CD4-positive, alpha-beta T cell treated with Interleukin-10 for 1 hour (primary cell): ENCODE data around the gene NPPC.
A peak's percentile ranks its signal among the peaks of the same experiment; 100 is the strongest.

ENCODE experiments used
- DNase-seq: peaks from one replicate; pipeline ENCODE4 v3.0.0-alpha.2; 2020

NPPC gene

DNA sequence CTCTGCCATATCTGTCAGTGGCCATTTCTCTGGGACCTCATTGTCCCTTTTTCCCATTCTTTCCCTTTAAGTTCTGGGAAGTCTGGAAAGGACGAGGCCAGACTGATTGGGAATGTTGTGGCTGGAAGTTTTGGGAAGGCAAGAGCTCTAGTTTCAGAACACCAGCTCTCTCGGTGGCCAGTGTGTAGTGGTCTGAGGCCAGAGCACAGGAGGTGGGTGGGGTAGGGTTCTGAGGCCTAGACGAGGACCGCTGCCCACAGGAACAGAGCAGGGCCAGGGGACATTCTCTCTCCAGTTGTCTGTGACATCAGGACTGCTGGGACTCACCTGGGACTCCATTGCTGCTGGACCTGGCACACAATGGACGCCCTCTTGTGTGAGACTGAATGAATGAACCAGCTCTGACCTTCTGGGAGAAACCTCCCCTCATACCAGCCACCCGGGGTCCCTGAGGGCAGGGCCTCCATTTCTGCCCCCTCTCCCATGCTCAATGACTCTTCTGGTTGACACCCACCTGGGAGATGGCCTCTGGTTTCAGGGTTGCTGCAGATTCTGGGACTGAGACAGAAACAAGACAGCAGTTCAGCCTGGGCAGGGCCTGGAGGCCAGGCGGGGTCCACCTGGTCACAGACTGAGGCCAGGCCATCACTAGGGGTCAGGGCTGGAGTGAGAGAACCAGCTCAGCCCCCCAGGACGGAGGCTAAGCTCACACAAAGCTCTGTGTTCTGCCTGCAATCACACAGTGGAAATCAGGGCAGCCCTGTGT lies 8.4 kb upstream of the NPPC start:
- DNase-seq: no peak

DNA sequence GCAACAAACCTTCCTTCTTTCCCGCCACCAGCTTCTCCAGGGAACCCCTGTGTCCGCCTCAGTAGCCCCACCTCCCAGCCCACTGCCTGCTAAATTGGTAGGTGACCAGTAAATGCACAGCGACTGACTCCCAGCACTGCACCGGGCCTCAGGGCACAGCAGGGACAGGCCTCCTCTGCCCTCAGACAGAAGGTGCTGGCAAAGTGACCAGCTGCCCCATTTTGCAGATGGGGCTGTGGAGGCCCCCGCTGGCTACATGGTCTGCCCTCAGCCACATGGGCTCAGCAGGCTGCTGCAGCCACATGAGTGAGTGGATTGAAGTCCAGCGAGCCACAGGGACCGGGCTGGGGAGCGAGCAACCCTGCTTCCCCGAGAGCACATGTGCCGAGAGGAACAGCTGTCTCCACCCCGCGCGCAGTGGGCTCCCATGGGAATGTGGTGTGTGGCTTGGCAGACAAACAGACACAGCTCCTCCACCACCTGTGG lies 7.8 kb upstream of the NPPC start:
- no peak for DNase-seq

DNA sequence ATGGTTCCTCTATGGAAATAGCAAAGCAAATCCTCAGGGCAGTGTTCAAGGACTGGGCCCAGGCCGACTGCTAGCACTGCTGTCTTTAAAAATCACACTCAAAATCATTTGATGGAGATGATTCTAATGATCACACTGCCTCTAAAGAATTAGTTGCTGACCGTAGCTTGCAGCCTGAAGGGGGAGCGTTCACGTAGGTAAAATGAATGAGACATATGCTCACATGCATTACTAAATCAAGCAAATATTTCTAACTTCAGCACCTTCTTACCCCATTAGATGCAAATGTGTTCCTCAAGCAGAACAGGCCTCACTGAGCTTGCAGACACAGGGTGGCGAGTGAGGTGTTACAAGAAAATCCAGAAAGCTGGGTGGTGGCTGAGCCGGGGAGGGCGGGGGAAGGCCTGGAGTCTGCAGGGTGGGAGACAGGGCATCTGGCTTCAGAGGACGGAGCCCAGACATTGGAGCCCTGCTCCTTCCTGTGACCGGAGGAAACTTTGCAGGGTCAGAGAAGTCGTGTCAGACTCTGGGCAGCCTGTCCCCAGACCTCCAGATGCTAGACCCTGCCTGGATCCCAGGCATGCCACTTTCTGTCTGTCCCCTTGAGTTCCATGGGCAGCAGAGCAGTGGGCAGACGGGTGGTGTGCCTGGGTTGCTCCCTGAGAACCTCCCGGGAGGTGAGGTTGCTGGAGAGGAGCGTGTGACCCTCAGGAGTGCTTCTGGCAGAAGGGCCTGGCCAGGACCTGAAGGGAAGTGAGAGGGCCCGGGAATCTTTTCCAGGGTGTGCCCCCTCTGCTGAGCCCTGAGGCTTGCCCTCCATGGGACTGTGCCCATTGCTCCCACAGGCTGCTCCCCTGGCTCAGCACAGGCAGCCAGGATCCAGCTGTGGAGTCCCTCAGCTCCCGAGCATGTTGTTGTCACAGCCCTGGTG lies 7.1 kb upstream of the NPPC start:
- DNase-seq: no peak

DNA sequence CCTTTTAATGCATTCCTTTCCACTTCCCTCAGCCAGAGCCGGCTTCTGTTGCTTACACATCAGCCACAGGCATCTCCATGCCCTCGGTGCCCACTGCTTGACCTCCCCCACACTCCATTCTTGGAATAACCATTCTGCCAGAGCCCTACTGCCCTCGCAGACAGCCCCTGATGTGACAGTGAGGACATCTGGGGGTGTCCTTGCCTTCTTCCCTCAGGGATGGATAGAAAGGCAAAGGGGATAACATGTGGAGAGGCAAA lies 6.4 kb upstream of the NPPC start:
- DNase-seq: no peak

DNA sequence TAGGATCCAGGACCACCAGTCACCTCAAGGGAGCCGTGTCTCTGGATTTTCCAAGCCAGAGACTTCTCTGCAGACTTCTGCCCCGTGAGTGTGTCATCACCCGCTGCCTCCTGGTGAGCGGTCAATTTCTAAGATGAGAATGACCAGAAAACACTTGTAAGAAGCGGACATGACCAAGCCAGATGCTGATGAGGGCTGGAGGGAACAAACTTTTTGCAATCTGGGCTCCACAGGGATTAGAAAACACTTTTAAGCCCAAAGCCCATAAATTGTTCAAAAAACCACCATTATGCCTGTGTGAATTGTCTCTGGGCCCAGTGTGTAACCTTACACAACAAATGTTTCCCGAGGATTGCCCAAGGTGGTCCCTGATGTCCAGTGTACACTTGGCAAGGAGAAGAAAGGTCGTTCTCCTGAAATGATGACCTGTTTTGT lies 5.3 kb upstream of the NPPC start:
- DNase-seq: no peak

DNA sequence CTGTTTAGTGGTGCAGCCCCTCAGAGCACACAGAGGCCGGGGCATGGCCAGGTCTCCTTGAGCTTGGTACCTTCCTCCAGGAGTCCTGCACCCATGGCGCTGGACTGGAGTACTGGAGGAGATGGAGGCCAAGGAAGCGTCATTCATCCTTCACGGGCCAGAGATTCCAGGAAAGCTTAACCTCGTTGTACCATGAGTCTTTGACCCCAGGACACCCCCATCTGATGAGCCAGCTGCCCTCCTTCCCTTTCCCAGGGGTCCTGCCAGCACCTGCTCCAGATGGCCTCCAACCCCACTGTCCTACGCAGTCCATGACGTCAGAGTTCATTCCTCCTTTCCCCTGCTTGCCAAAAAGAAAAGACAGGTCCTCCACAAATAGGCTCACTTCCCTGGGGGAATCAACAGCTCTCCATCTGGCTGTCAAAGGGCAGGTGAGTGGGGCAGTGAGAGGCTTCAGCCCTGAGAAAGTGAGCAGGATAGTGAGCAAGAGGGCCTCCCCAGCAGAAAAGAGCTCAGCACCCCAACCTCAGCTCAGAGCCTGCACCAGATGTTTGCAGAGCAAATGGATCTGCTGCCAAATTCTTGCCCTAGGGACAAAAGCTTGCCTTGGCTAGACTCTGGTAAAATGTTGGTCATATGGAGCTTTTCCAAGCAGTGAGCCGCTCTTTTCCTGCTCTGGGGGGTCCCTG lies 4.5 kb upstream of the NPPC start:
- DNase-seq: no peak

DNA sequence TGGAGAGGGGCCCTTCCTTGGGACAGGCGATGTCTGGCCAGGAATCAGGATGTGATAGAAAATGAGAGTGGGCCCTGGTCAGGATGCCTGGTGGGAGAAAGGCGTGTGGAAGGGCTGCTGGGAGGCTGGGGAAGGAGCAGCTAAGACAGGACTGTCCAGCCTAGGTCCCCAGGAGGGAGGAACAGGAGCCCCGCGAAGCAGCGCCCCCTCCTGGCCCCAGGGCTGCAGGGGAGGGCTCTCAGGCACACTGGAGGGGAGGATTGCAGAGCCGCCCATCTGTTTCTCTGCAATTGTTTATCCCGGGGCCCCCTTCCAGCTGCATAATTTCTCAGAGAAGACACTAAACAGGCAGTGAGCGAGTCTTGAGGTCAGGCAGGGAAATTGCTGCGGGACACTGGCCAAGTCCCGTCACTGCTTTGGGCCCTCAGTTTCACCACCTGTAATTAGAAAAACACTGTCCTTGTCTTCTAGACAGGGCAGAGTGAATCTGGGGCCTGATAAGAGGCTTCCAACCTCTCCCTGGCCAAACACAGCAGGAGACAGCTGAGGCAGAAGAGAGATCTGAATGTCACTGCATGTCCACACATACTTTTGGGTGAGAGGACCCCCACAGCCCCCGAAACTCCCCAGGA lies 3.9 kb upstream of the NPPC start:
- no peak for DNase-seq

DNA sequence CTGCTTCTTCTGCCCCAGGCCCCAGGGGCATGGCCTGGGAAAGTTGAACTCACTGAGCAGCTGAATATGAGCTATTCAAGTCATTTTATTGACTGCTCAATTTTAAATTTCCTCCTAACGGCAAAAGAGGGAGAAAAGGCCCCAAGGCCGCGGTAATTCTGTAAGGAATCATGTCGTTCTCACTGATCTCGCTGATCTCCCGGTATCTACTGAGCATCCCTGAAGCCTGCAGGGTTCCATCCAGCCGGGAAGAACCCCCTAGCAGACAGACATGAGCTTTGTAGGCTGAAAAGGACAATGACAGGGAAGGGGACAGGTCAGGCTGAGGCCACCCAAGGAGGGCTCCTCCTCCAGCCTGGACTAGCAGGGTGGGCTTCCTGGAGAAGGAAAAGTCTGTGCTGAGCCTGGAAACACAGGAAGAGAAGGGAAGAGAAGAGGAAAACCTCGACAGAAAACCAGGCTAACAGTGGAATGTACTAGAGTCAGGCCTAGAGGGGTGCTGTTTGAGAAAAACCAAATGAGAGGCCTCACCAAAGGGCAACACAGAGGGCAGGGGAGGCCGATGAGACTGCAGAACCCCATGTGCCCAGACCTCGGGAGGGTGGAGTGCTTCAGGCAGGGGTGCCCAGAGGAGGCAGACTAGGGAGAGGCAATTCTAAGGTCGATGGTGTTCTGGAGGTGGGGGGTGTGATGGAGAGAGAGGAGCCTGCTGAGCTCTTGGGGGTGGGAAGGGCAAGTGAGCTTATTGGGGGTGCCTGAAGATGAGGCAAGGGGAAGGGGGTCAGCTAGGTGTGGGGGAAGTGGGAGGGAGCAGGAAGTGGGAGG lies 2.9 kb upstream of the NPPC start:
- DNase-seq: no peak

DNA sequence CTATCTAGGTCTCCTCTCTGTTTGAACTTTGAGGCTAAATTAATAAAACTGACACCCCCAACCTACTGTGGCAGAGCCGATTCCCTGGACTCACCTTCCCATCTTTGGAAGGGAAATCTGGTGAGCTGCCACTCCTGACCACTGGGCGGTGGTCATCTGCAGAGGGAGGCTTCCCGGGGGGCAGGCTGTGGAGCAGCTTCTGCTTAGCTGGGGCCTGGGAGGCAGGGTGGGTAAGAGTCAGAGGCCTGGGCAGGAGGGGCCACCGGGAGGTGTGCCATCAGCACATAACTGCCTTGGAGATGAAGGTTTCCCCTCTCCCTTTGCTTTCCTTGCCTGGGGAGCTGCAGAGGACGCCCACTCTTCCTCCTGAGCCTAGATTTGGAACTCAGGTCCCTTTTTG lies 2.3 kb upstream of the NPPC start:
- DNase-seq: no peak

DNA sequence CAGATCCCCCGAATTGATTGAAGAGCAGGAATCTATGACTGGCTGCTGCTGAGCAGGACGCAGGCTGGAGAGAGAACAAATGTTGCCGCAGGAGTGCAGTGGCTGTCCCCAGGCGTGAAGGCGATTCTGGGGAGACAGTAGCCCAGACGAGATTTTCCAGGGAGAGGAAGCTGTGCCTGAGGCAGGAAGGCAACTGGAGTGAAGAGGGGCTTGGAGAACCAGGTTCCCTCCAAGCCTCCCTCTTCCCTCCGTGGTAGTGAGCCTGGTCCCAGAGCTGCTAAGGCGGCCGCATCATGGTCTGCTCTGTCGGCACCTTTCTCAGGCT lies 1.3 kb upstream of the NPPC start:
- DNase-seq: no peak

DNA sequence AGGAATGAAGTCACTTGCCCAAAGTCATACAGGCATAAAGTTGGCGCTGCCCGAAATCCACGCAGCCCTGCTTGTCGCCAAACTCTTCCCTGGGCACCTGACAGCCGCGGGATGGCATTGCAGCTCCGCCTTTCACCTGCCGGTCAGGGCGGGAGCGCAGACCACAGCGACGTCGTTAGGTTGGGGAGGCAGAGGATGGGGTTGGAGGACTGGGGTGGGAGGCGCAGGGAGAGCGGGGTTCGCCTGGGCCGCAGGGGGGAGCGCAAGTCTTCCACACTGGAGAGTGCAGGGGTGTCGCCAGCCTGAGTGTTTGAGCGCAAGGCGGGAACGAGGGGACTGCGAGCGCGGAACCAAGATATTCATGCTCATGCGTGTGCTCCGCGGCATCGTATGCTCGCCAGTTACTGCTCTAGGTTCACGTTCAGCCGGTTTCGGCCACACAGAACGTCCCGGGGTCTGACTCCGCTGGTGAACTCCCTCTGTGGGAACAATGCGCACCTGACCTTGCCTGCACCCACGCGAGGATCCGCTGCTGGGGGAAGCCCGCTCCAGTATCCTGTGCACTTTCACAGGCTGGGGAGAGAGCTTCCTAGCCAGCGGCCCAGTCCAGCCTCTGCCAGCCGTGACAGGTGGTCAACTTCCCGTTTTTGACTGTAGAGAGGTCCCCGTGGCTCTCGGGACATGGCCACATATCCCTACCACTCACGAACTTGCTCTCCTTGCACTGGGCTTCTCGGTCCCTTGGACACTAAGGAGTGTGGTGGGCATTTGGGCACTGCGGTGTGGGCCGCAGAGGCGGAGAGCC lies 767 bp upstream of the NPPC start:
- no peak for DNase-seq

DNA sequence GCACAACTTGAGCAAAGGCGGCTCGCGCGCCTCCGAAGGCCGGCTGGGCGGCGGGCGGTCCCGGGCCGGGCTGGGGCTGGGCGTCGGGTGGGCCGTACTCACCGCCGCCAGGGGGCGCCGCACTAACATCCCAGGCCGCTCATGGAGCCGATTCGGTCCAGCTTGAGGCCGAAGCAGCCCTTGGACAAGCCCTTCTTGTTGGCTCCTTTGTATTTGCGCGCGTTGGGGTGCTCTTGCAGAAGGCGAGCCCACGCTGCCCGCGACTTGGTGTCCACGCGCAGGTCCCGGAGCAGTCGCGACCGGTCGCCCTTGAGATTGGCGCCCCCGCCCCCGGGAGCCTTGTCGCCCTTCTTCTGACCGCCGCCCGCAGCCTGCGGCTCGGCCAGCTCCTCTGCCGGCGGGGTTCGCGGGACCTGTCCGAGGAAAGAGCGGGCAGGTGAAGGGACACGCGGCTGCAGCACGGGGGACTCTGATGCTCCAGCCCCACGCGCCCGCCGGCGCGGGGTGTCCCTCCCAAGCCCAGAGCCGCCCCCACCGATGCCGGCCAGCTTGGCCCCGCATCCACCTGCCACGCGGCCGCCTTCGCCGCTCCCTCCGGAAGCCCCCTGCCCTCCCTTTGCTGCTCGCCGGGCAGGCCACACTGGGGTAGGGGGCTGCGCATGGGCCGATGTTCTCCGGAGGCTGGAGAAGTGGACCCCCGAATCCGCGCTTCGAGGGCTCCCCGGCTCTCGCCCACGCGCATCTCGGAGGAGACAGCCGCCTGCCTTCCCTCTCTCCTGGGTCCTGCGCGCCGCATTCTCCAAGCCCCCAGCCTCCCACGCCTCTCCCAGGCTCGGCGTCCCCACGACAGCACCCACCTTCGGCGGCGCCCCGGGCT lies 655 bp downstream of the NPPC start:
- peak; percentile 60 for DNase-seq

DNA sequence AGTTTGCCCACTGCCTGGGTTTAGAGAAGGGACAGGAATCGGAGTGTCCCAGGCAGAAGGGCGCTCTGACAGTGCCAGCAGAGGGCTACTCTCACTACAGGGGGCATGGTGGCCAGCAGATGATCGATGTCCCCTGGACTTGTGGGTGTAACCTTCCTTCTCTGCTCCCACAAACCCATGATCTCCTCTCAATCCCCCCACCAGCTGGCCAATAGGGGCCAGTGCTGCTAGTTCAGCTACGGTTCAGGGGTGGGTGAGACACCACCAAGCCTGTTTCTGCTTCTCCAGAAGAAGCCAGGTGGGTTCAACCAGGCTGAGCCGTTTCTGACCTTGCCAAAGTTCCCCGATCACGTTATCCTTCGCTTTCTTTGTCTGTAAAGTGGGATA lies 1.3 kb downstream of the NPPC start:
- no peak for DNase-seq

DNA sequence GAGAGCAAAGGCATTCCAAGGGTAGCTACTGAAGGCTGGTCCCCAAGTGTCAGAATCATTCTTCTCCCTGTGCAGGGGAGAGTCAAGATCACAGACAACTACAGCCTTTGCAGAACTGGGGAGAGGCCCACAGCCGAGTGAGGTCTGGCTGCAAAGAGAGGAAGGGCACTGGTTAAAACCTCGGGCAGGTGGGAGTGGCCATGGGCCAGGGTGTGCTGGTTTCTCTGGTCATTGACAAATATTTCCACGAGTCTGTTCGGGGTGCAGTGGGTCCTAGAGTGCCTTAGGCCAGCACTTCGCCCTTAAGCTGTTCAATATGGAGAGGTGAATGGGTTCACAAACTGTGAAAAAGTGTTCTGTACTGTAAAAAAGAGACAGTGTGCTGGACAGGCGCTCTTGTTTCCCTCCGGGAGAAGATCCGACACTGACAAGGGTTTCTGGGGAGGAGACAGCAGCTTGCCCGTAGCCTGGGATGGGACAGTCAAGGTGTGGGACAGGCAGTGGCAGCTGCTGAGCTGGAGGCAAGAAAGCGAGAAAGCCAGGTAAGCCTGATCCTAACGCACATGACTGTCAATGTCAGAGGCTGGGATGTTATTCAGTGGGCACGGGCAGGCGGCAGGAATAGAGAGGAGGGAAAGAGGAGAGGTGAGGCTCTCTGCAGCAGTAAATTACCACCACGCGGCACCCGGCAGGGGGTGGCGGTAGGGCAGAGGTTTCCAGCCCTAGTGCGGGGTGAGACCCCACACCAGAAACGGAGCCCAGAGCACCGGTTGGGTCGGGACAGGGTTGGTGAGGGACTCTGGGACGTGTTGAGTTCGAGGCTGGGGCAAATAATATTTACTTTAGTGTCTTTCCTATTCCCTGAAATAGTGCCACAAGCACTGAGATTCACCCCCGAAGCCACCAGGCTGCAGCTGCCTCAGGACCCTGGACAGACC lies 2.0 kb downstream of the NPPC start:
- no peak for DNase-seq

DNA sequence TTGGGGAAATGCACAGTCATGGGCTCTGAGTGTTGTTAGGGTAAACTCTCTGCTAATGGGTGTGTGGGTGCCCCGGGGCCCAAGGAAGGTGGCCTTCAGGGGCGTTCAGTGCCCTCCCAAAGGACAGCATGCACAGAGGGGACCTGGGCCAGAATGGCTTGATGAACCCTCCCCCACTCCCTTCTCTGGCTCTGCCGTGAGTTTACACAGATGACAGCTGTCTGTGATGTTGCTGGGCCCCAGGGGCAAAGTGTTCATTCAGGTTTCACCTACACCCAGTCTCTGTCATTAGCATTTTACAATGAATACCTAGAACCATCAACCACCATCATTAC lies 3.2 kb downstream of the NPPC start:
- DNase-seq: no peak

DNA sequence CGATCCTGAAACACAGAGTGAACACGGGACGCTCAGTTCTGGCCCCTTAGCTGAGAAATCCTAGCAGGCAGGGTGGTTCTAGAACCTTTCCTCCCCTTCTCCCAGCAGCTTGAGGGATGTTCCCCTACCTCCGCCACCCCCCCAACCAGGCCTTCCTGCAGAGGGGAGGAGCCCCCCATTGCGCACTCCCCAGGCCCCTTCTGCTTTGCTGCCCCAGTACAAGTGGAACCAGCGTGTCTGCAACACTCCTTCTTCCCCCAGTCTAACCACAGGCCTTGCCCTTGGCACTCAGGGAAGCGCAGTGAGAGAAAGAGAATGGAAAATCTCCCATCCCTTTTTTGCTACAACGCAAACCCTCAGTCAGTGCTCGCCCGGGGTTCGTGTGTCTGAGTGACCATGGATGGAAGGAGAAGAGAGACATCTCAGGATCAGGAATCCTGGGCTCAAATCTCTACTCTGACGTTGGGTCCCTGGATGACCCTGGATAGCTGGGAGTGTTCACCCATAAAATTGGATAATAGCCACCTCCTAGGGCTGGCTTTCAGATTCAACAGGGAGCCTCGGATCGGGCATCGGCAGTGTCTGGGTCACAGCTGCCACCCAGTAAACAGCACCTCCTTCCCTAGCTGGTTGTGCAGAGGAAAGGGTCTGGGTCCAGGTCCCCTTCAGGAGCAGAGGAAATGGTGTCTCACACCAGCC lies 3.7 kb downstream of the NPPC start:
- DNase-seq: no peak

DNA sequence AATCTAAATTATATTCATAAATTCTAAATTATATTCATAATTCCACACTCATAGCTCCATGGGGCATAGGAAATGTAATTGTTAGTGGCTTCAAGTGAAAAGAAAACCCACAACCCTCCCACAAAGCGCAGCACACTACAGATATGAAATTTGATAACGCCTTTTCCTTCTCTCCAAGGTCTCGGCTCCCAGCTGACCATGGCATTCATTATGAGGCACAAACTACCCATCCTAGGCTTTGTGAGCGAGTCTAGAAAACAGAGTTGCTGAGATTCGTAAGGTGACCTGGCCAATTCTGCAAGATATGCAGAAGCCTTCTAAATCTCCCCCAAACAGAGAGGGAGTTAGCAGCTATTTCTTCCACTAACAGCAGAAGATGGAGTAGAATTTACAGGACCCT lies 5.4 kb downstream of the NPPC start:
- no peak for DNase-seq

DNA sequence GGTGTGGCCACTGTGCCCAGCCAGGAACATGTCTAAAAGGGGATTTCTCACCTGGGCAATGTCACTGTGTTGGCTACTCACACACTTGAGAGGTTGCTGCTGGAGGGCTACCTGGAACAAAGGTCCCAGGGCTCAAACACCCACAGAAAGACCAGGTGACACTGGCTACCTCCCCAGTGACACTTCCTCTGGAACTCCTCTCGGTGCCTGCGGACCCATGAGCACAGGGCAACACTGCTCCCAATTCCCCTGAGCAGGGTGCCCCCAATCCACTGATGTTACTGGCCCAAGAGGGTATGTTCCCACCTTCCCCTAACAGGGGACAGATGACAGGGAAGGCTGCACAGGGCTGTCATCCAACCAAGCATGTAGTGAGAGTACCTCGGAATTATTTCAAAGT lies 5.8 kb downstream of the NPPC start:
- DNase-seq: no peak
